ENCODE measurements around the gene ANKRD65.
A peak's percentile ranks its signal among the peaks of the same experiment; 100 is the strongest.
"Not testable (repeated sequence)": the region's sequence is repeated elsewhere in the genome, so short reads cannot be mapped to it uniquely, and the experiment has no call there.

Gene ANKRD65

GRCh38 chr1:1403653-1404052, 17.4 kb downstream of the ANKRD65 start:
- Histone ChIP-seq H3K27me3 (ENCODE audit: control insufficient read depth, insufficient read depth, low read length) (no peaks in the 10 kb centered on the region), H3K9ac (ENCODE audit: low read depth, low read length) (no peak overlapping the region), H3K4me3 (ENCODE audit: low read depth, low read length) (no peak overlapping the region), H3K9me3 (ENCODE audit: control insufficient read depth, insufficient read depth, low read length) (no peaks in the 10 kb centered on the region), H3K4me1 (ENCODE audit: control insufficient read depth, insufficient read depth, low read length) (peaks cover 13% of the 10 kb centered on the region), H3K36me3 (ENCODE audit: control insufficient read depth, insufficient read depth, low read length) (peaks cover 58% of the 10 kb centered on the region)

- H3K27me3 ChIP-seq (ENCODE audit: control insufficient read depth, insufficient read depth, low read length); H3K9ac ChIP-seq (ENCODE audit: low read depth, low read length); H3K9me3 ChIP-seq (ENCODE audit: control insufficient read depth, insufficient read depth, low read length); H3K4me3 ChIP-seq (ENCODE audit: low read depth, low read length): not testable (repeated sequence)
- Histone ChIP-seq H3K36me3 (ENCODE audit: control insufficient read depth, insufficient read depth, low read length) (peaks cover 58% of the 10 kb centered on the region), H3K4me1 (ENCODE audit: control insufficient read depth, insufficient read depth, low read length) (peaks cover 12% of the 10 kb centered on the region)
Measured at GRCh38 chr1:1402901-1403392, 18.1 kb downstream of the ANKRD65 start.

GRCh38 chr1:1402072-1402900, 18.8 kb downstream of the ANKRD65 start:
- no peaks in the 10 kb centered on the region for H3K27me3 ChIP-seq (ENCODE audit: control insufficient read depth, insufficient read depth, low read length)
- H3K4me1 ChIP-seq (ENCODE audit: control insufficient read depth, insufficient read depth, low read length): peaks cover 12% of the 10 kb centered on the region
- no peak overlapping the region for H3K4me3 ChIP-seq (ENCODE audit: low read depth, low read length)
- H3K9ac ChIP-seq (ENCODE audit: low read depth, low read length): no peak overlapping the region
- H3K9me3 ChIP-seq (ENCODE audit: control insufficient read depth, insufficient read depth, low read length): no peaks in the 10 kb centered on the region
- H3K36me3 ChIP-seq (ENCODE audit: control insufficient read depth, insufficient read depth, low read length): peaks cover 62% of the 10 kb centered on the region

GRCh38 chr1:1401457-1402010, 19.5 kb downstream of the ANKRD65 start:
- Histone ChIP-seq H3K4me1 (ENCODE audit: control insufficient read depth, insufficient read depth, low read length) (peaks cover 12% of the 10 kb centered on the region), H3K9me3 (ENCODE audit: control insufficient read depth, insufficient read depth, low read length) (no peaks in the 10 kb centered on the region), H3K9ac (ENCODE audit: low read depth, low read length) (no peak overlapping the region), H3K36me3 (ENCODE audit: control insufficient read depth, insufficient read depth, low read length) (peaks cover 66% of the 10 kb centered on the region), H3K27me3 (ENCODE audit: control insufficient read depth, insufficient read depth, low read length) (no peaks in the 10 kb centered on the region), H3K4me3 (ENCODE audit: low read depth, low read length) (no peak overlapping the region)

- no peaks in the 10 kb centered on the region for H3K27me3 ChIP-seq (ENCODE audit: control insufficient read depth, insufficient read depth, low read length)
- peak overlapping the region; percentile 97 for H3K9ac ChIP-seq (ENCODE audit: low read depth, low read length)
- H3K9me3 ChIP-seq (ENCODE audit: control insufficient read depth, insufficient read depth, low read length): no peaks in the 10 kb centered on the region
- peaks cover 62% of the 10 kb centered on the region for H3K36me3 ChIP-seq (ENCODE audit: control insufficient read depth, insufficient read depth, low read length)
- H3K4me1 ChIP-seq (ENCODE audit: control insufficient read depth, insufficient read depth, low read length): peaks cover 12% of the 10 kb centered on the region
- H3K4me3 ChIP-seq (ENCODE audit: low read depth, low read length): peak overlapping the region; percentile 98
Measured at GRCh38 chr1:1400576-1401456, 20.3 kb downstream of the ANKRD65 start.

GRCh38 chr1:1399872-1400575, 21.1 kb downstream of the ANKRD65 start:
- Histone ChIP-seq H3K4me3 (ENCODE audit: low read depth, low read length) (peak overlapping the region; percentile 98), H3K27me3 (ENCODE audit: control insufficient read depth, insufficient read depth, low read length) (no peaks in the 10 kb centered on the region), H3K36me3 (ENCODE audit: control insufficient read depth, insufficient read depth, low read length) (peaks cover 60% of the 10 kb centered on the region), H3K9ac (ENCODE audit: low read depth, low read length) (peak overlapping the region; percentile 97), H3K9me3 (ENCODE audit: control insufficient read depth, insufficient read depth, low read length) (no peaks in the 10 kb centered on the region), H3K4me1 (ENCODE audit: control insufficient read depth, insufficient read depth, low read length) (peaks cover 12% of the 10 kb centered on the region)

- peaks cover 12% of the 10 kb centered on the region for H3K4me1 ChIP-seq (ENCODE audit: control insufficient read depth, insufficient read depth, low read length)
- no peaks in the 10 kb centered on the region for H3K9me3 ChIP-seq (ENCODE audit: control insufficient read depth, insufficient read depth, low read length)
- H3K4me3 ChIP-seq (ENCODE audit: low read depth, low read length): peak within 1 kb of the TSS; percentile 98
- peaks cover 60% of the 10 kb centered on the region for H3K36me3 ChIP-seq (ENCODE audit: control insufficient read depth, insufficient read depth, low read length)
- peak within 1 kb of the TSS; percentile 97 for H3K9ac ChIP-seq (ENCODE audit: low read depth, low read length)
- H3K27me3 ChIP-seq (ENCODE audit: control insufficient read depth, insufficient read depth, low read length): no peaks in the 10 kb centered on the region
Measured at GRCh38 chr1:1399187-1399871, 21.7 kb downstream of the ANKRD65 start, which contains the start of gene CCNL2. Gene CCNL2, minus strand, starts transcription at chr1:1399335. Its CDS starts 29 bp downstream, at chr1:1399306.

GRCh38 chr1:1398677-1399186, 22.3 kb downstream of the ANKRD65 start:
- Histone ChIP-seq H3K36me3 (ENCODE audit: control insufficient read depth, insufficient read depth, low read length) (peaks cover 58% of the 10 kb centered on the region), H3K27me3 (ENCODE audit: control insufficient read depth, insufficient read depth, low read length) (no peaks in the 10 kb centered on the region), H3K9me3 (ENCODE audit: control insufficient read depth, insufficient read depth, low read length) (no peaks in the 10 kb centered on the region), H3K9ac (ENCODE audit: low read depth, low read length) (peak overlapping the region; percentile 94), H3K4me1 (ENCODE audit: control insufficient read depth, insufficient read depth, low read length) (peaks cover 12% of the 10 kb centered on the region), H3K4me3 (ENCODE audit: low read depth, low read length) (peak overlapping the region; percentile 87)

- Histone ChIP-seq H3K9me3 (ENCODE audit: control insufficient read depth, insufficient read depth, low read length) (no peaks in the 10 kb centered on the region), H3K9ac (ENCODE audit: low read depth, low read length) (peak overlapping the region; percentile 94), H3K27me3 (ENCODE audit: control insufficient read depth, insufficient read depth, low read length) (no peaks in the 10 kb centered on the region), H3K36me3 (ENCODE audit: control insufficient read depth, insufficient read depth, low read length) (peaks cover 65% of the 10 kb centered on the region), H3K4me3 (ENCODE audit: low read depth, low read length) (peak overlapping the region; percentile 87), H3K4me1 (ENCODE audit: control insufficient read depth, insufficient read depth, low read length) (peaks cover 12% of the 10 kb centered on the region)
Measured at GRCh38 chr1:1397839-1398523, 23.1 kb downstream of the ANKRD65 start.

- Histone ChIP-seq H3K4me3 (ENCODE audit: low read depth, low read length) (no peak overlapping the region), H3K27me3 (ENCODE audit: control insufficient read depth, insufficient read depth, low read length) (no peaks in the 10 kb centered on the region), H3K9ac (ENCODE audit: low read depth, low read length) (no peak overlapping the region), H3K36me3 (ENCODE audit: control insufficient read depth, insufficient read depth, low read length) (peaks cover 71% of the 10 kb centered on the region), H3K4me1 (ENCODE audit: control insufficient read depth, insufficient read depth, low read length) (peaks cover 4% of the 10 kb centered on the region), H3K9me3 (ENCODE audit: control insufficient read depth, insufficient read depth, low read length) (no peaks in the 10 kb centered on the region)
Measured at GRCh38 chr1:1395166-1395565, 25.9 kb downstream of the ANKRD65 start.
